B cell (primary cell): ENCODE data around the gene DCP1A. TPM values are rescaled to one million over a fixed set of nuclear protein-coding genes. Genes with fewer than 3 reads are reported as not detected.

Experiments
- ATAC-seq: fragments of 200-7000 bp; cut with Tn5 transposase; one replicate; pipeline ENCODE4 v1.10.0; 2021; ENCODE audit warnings: low read depth, mild to moderate bottlenecking, moderate number of reproducible peaks, moderate library complexity
- CTCF ChIA-PET: fragments of 350-600 bp; sonication (Branson Sonifier 250); formaldehyde crosslinking; loops from one replicate; lab custom pipeline; 2021; ENCODE audit warnings: antibody characterized with exemption, inconsistent platforms; lab: Charles Lee
- POLR2A ChIA-PET: fragments of 350-600 bp; sonication (Branson Sonifier 250); formaldehyde crosslinking; loops from one replicate; lab custom pipeline; 2021; ENCODE audit warnings: antibody characterized with exemption; lab: Charles Lee
- DNase-seq: peaks from one replicate; pipeline ENCODE4 v3.0.0; 2013
- H2AFZ ChIP-seq: 2 replicates; pipeline ENCODE4 v1.6.1; 2012; ENCODE audit warnings: mild to moderate bottlenecking, low read depth, low read length; ENCODE audit not compliant: insufficient read depth, poor library complexity, severe bottlenecking
- H3K27ac ChIP-seq, 2 donors: 1 replicate in 1 of 2; 2 replicates in 1 of 2; pipeline ENCODE4 v1.5.1; 2012 to 2013; ENCODE audit warnings: low read length in 2 of 2, mild to moderate bottlenecking in 2 of 2, moderate library complexity in 1 of 2
- H3K27me3 ChIP-seq, 4 experiments: fragments of 200-600 bp in 1 of 4; sonication (generic) in 1 of 4; replicated peaks in 1 of 4; 1 replicate in 2 of 4; 2 replicates in 2 of 4; pipeline versions ENCODE4 v1.6.1 to v1.7.0; 2013 to 2016; ENCODE audit warnings: low read length in 3 of 4, mild to moderate bottlenecking in 2 of 4, mixed read lengths in 1 of 4, moderate library complexity in 1 of 4; ENCODE audit not compliant: insufficient read depth in 4 of 4, control insufficient read depth in 3 of 4; ENCODE audit errors: control extremely low read depth in 1 of 4
- H3K36me3 ChIP-seq, 2 experiments: replicated peaks in 1 of 2; 1 replicate in 1 of 2; 2 replicates in 1 of 2; pipeline versions ENCODE4 v1.6.1 to v1.7.1; 2013; ENCODE audit warnings: low read length in 1 of 2; ENCODE audit not compliant: insufficient read depth in 2 of 2, control insufficient read depth in 1 of 2; ENCODE audit errors: control extremely low read depth in 1 of 2, extremely low read depth in 1 of 2
- H3K4me1 ChIP-seq, 2 donors: fragments of 200-600 bp in 1 of 2; sonication (generic) in 1 of 2; 1 replicate in 1 of 2; 2 replicates in 1 of 2; pipeline versions ENCODE4 v1.5.1 to v1.6.1; 2013 to 2017; ENCODE audit warnings: low read length in 2 of 2; ENCODE audit not compliant: control insufficient read depth in 2 of 2, insufficient read depth in 2 of 2
- H3K4me2 ChIP-seq: replicated peaks from 2 replicates; pipeline ENCODE3; 2012; ENCODE audit warnings: mild to moderate bottlenecking, low read depth, low read length; ENCODE audit not compliant: poor library complexity, severe bottlenecking
- H3K4me3 ChIP-seq, 5 experiments: fragments of 200-600 bp in 1 of 5; sonication (generic) in 1 of 5; 1 replicate in 3 of 5; 2 replicates in 2 of 5; pipeline versions ENCODE4 v1.5.1 to v1.7.0; 2011 to 2016; ENCODE audit warnings: low read length in 4 of 5, mild to moderate bottlenecking in 4 of 5, low read depth in 2 of 5, control low read depth in 1 of 5, moderate library complexity in 1 of 5; ENCODE audit not compliant: insufficient read depth in 1 of 5; ENCODE audit errors: control extremely low read depth in 1 of 5, extremely low read depth in 1 of 5
- H3K79me2 ChIP-seq: fragments of 200-600 bp; sonication (generic); one replicate; pipeline ENCODE4 v1.6.0; 2016; ENCODE audit warnings: low read length; ENCODE audit not compliant: control insufficient read depth, insufficient read depth
- H3K9ac ChIP-seq: fragments of 200-600 bp; sonication (generic); 2 replicates; pipeline ENCODE4 v1.6.1; 2017; ENCODE audit warnings: mild to moderate bottlenecking, low read length, moderate library complexity
- H3K9me3 ChIP-seq, 3 donors: one replicate each; pipeline versions ENCODE4 v1.6.1 to v1.7.1; 2013; ENCODE audit warnings: low read length in 2 of 3; ENCODE audit not compliant: control insufficient read depth in 2 of 3, insufficient read depth in 1 of 3; ENCODE audit errors: control extremely low read depth in 1 of 3
- H4K20me1 ChIP-seq: 2 replicates; pipeline ENCODE4 v1.6.0; 2012; ENCODE audit warnings: mild to moderate bottlenecking, low read length; ENCODE audit not compliant: insufficient read depth, control insufficient read depth, poor library complexity, severe bottlenecking
- H3K27ac Mint-ChIP-seq: one replicate; pipeline ENCODE4 v1.8.0; 2021; ENCODE audit warnings: mixed read lengths
- H3K27me3 Mint-ChIP-seq: one replicate; pipeline ENCODE4 v1.8.0; 2021; ENCODE audit warnings: mixed read lengths
- H3K4me1 Mint-ChIP-seq: one replicate; pipeline ENCODE4 v1.8.0; 2021; ENCODE audit warnings: mixed read lengths
- H3K4me3 Mint-ChIP-seq: one replicate; pipeline ENCODE4 v1.8.0; 2021; ENCODE audit warnings: mixed read lengths
- H3K9me3 Mint-ChIP-seq: one replicate; pipeline ENCODE4 v1.8.0; 2022; ENCODE audit warnings: mixed read lengths; ENCODE audit not compliant: insufficient read depth
- CTCF ChIP-seq: fragments of 200-600 bp; IDR thresholded peaks from one replicate; pipeline ENCODE4 v1.8.0; 2022; ENCODE audit warnings: antibody characterized with exemption, mild to moderate bottlenecking
- EZH2 ChIP-seq: IDR thresholded peaks from 2 replicates; pipeline ENCODE4 v1.6.1; 2012; ENCODE audit warnings: borderline replicate concordance, low read depth, mild to moderate bottlenecking, moderate library complexity, low read length; ENCODE audit not compliant: insufficient read depth, poor library complexity, severe bottlenecking
- WGBS: methylation state at CpG from one replicate; pipeline ENCODE4 v1.1.5; 2013; ENCODE audit warnings: missing lambda C conversion rate; ENCODE audit not compliant: insufficient coverage; 5-methylcytosine and 5-hydroxymethylcytosine counted together
- intact Hi-C: fragments of 100-400 bp; cut with micrococcal nuclease; formaldehyde crosslinking; loops from one replicate; pipeline ENCODE4 v1.10.0; 2022
- polyA plus RNA-seq: library from polyadenylated mRNA; depleted of rRNA; stranded (reverse); fragments of >200 nt; gene quantifications from 2 replicates; pipeline ENCODE4 v1.2.3, GENCODE V29; 2012
- total RNA-seq, 2 donors: library from RNA; stranded (reverse); fragments of 120-200 nt in 1 of 2; gene quantifications; 1 replicate in 1 of 2; 2 replicates in 1 of 2; pipeline versions ENCODE4 v1.2.3 to v1.2.4, GENCODE V29; 2013 to 2022

The DCP1A gene
- total and polyA plus RNA-seq, 2 donors (not counting 1 experiment from before 2014, with no cell fraction given), result 16.6 to 44.6 TPM

- no peak overlapping the region for H3K9ac ChIP-seq
- no peak overlapping the region for H3K4me2 ChIP-seq
- no peak overlapping the region for H3K27ac Mint-ChIP-seq
- no peaks in the 10 kb centered on the region for H3K27me3 ChIP-seq
- intact Hi-C loops, result no loop called here
- H3K4me3 Mint-ChIP-seq, result no peak overlapping the region
- no peak overlapping the region for H2AFZ ChIP-seq
- H3K79me2 ChIP-seq, result no peaks in the 10 kb centered on the region
- H3K27me3 Mint-ChIP-seq, result peaks cover 20% of the 10 kb centered on the region
- ATAC-seq (no peak), DNase-seq (no peak)
- H4K20me1 ChIP-seq, result no peaks in the 10 kb centered on the region
- no peak overlapping the region for H3K4me3 ChIP-seq
- peaks cover 3% of the 10 kb centered on the region for H3K9me3 Mint-ChIP-seq
- no peaks in the 10 kb centered on the region for H3K4me1 ChIP-seq
- no peaks in the 10 kb centered on the region for H3K36me3 ChIP-seq
- ChIA-PET CTCF (no interaction called here), POLR2A (no interaction called here)
- TF ChIP-seq CTCF (no peak), EZH2 (no peak)
- no CpG with 5 or more reads among the region's 1 CpG for WGBS
- no peaks in the 10 kb centered on the region for H3K9me3 ChIP-seq
- no peak overlapping the region for H3K27ac ChIP-seq
- H3K4me1 Mint-ChIP-seq, result no peaks in the 10 kb centered on the region
Measured at GRCh38 chr3:53380306-53380705, 33.0 kb upstream of the DCP1A start.

- Histone ChIP-seq H3K4me2 (no peak overlapping the region), H3K9me3 (no peaks in the 10 kb centered on the region), H2AFZ (no peak overlapping the region), H3K9ac (no peak overlapping the region), H3K27ac (no peak overlapping the region), H3K27me3 (no peaks in the 10 kb centered on the region), H4K20me1 (no peaks in the 10 kb centered on the region), H3K4me3 (no peak overlapping the region), H3K4me1 (no peaks in the 10 kb centered on the region), H3K36me3 (no peaks in the 10 kb centered on the region), H3K79me2 (no peaks in the 10 kb centered on the region)
- ATAC-seq (no peak), DNase-seq (no peak)
- no peaks in the 10 kb centered on the region for H3K4me1 Mint-ChIP-seq
- WGBS, result 100% methylated on average over 1 of the region's 1 CpG
- ChIA-PET POLR2A (no interaction called here), CTCF (no interaction called here)
- TF ChIP-seq CTCF (no peak), EZH2 (no peak)
- no peak overlapping the region for H3K4me3 Mint-ChIP-seq
- intact Hi-C loops, result no loop called here
- peaks cover 3% of the 10 kb centered on the region for H3K9me3 Mint-ChIP-seq
- no peak overlapping the region for H3K27ac Mint-ChIP-seq
- peaks cover 20% of the 10 kb centered on the region for H3K27me3 Mint-ChIP-seq
Measured at GRCh38 chr3:53379898-53380297, 32.6 kb upstream of the DCP1A start.
